Stomach (tissue), 4 donors: Measurements from ENCODE around the gene DNAJC30.

Experiments used
- POLR2A ChIP-seq, 4 donors: fragments of 450-650 bp; IDR thresholded peaks; one replicate each; pipeline ENCODE4 v1.6.1; 2016; ENCODE audit warnings: antibody characterized with exemption in 4 of 4, control low read depth in 2 of 4, mild to moderate bottlenecking in 1 of 4, moderate library complexity in 1 of 4
- POLR2AphosphoS5 ChIP-seq, 3 donors: sonication (generic); formaldehyde crosslinking; IDR thresholded peaks; one replicate each; pipeline ENCODE4 v1.6.1; 2016; ENCODE audit warnings: antibody characterized with exemption in 3 of 3
- TF ChIP-seq, protein P1 (sequence below), 7 experiments: fragments of 450-650 bp in 4 of 7; fragments of 200-600 bp in 3 of 7; sonication (generic) in 3 of 7; IDR thresholded peaks; one replicate each; pipeline ENCODE4 v1.5.1; 2016 to 2019; ENCODE audit warnings: antibody characterized with exemption in 7 of 7, control low read depth in 2 of 7, mild to moderate bottlenecking in 1 of 7

DNA sequence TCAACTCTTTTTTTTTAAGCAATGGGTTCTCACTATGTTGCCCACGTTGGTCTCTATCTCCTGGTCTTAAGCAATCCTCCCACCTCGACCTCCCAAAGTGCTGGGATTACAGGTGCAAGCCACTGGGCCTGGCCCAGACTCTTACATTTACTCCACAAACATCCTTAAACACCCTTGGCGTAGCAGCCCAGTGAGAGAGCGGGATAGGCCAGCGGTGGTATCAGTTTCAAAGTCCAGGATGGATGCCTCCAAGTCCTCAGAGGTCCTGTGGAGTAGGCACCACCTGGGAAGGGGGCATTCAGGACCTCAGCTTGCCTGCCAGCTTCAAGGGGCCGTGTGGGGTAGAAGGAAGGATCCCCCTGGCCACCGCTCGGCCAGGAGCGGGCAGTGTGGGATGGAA, 33.7 kb downstream of the DNAJC30 start:
- no peak for TF ChIP-seq POLR2AphosphoS5 (IDR thresholded peaks at IDR 0.05)
- TF ChIP-seq, protein P1, sequence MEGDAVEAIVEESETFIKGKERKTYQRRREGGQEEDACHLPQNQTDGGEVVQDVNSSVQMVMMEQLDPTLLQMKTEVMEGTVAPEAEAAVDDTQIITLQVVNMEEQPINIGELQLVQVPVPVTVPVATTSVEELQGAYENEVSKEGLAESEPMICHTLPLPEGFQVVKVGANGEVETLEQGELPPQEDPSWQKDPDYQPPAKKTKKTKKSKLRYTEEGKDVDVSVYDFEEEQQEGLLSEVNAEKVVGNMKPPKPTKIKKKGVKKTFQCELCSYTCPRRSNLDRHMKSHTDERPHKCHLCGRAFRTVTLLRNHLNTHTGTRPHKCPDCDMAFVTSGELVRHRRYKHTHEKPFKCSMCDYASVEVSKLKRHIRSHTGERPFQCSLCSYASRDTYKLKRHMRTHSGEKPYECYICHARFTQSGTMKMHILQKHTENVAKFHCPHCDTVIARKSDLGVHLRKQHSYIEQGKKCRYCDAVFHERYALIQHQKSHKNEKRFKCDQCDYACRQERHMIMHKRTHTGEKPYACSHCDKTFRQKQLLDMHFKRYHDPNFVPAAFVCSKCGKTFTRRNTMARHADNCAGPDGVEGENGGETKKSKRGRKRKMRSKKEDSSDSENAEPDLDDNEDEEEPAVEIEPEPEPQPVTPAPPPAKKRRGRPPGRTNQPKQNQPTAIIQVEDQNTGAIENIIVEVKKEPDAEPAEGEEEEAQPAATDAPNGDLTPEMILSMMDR (IDR thresholded peaks at IDR 0.05) = no peak
- no peak for TF ChIP-seq POLR2A (IDR thresholded peaks at IDR 0.05)
